Measurements from ENCODE around the gene LRRC55. TPM values are rescaled to one million over a fixed set of nuclear protein-coding genes. Genes with fewer than 3 reads are reported as not detected.

Gene LRRC55
- total RNA-seq, 1 experiment from 2014 or later, result not detected

DNA sequence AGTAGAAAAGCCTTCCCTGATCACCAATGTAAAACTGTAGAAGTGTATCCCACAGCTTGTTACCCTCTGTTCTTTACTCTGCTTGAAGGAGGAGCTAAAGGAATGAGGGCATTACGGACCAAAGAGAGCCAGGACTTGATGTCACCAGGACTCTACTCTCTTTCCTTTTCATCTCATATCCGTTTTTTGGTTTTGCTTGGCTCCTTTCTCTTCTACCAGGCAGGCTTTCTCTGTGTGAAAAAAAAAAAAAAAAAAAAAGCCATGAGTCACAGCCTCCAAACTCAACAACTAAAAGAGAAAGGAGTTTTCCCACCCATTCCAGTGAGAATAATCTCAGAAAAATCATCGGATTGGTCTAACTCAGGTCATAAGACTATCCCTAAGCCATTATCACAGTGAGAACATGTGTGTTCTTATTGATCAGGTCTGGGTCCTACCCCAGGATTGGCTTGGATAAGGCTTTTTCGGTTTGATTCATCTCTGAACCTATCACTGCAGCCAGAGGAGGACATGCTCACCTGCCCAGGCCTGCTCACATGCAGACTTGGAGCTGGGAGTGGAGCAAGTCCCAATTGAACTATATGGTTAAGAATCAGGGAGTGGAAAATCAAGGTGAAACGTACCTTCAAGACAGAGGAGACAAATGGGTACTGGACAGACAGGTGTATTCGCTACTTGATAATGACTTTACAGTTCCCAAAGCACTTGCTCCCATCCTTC, 19.4 kb upstream of the LRRC55 start:
- H3K9me2 ChIP-seq (ENCODE audit: insufficient read depth), result no peaks in the 10 kb centered on the region
- ChIA-PET POLR2A (no interaction called here), CTCF (no interaction called here), RAD21 (ENCODE audit: low non-redundant PET in 1 of 2, low total read pairs in 2 of 2, uncharacterized antibody in 2 of 2, unreplicated experiment in 2 of 2) (no interaction called here)
- H3K4me1 ChIP-seq (ENCODE audit: control insufficient read depth in 1 of 2, insufficient read depth in 2 of 2, low read length in 2 of 2), result no peaks in the 10 kb centered on the region
- H3K27me3 ChIP-seq (ENCODE audit: insufficient read depth, low read length), result peaks cover 41% of the 10 kb centered on the region
- no peak overlapping the region for H3K9ac ChIP-seq (ENCODE audit: low read length)
- no peak overlapping the region for H2AFZ ChIP-seq (ENCODE audit: low read depth, low read length, poor library complexity, severe bottlenecking)
- no peak for ATAC-seq
- DNase-seq (ENCODE audit: low read depth, low spot score), result no peak
- no peak overlapping the region for H3K4me3 ChIP-seq (replicated peaks in 1 of 2; ENCODE audit: low read depth in 1 of 2, low read length in 2 of 2)
- no TSS peak for BruUV-seq (replicated peaks)
- no peaks in the 10 kb centered on the region for H3K9me3 ChIP-seq (ENCODE audit: control insufficient read depth in 1 of 2, insufficient read depth in 1 of 2, low read depth in 1 of 2, low read length in 2 of 2)
- intact Hi-C loops (cut with micrococcal nuclease), result no loop called here
- H3K36me3 ChIP-seq (ENCODE audit: control insufficient read depth in 1 of 2, insufficient read depth in 2 of 2, low read length in 2 of 2), result no peaks in the 10 kb centered on the region
- H3K79me2 ChIP-seq (ENCODE audit: insufficient read depth, low read length), result no peaks in the 10 kb centered on the region
- TF ChIP-seq RAD21 (IDR thresholded peaks at IDR 0.05; ENCODE audit: low read depth), result no peak
- no peak for TF ChIP-seq TCF7L2 (IDR thresholded peaks at IDR 0.05; ENCODE audit: borderline replicate concordance, extremely low read depth, insufficient read depth, insufficient read length)
- no peak for TF ChIP-seq ZNF274 (IDR thresholded peaks at IDR 0.05; ENCODE audit: low read depth, low read length)
- TF ChIP-seq POLR2A (IDR thresholded peaks at IDR 0.05; ENCODE audit: borderline replicate concordance, extremely low read depth, insufficient read depth, insufficient read length), result no peak
- TF ChIP-seq EGR1 (IDR thresholded peaks at IDR 0.05; ENCODE audit: low read depth), result no peak
- no peak for TF ChIP-seq SP1 (IDR thresholded peaks at IDR 0.05; ENCODE audit: low read depth)
- no peak for TF ChIP-seq SRF (IDR thresholded peaks at IDR 0.05; ENCODE audit: low read depth)
- no peak for TF ChIP-seq EZH2phosphoT487 (IDR thresholded peaks at IDR 0.05; ENCODE audit: borderline replicate concordance)
- no peak for TF ChIP-seq EZH2 (IDR thresholded peaks at IDR 0.05)
- no peak for TF ChIP-seq CEBPB (IDR thresholded peaks at IDR 0.05; ENCODE audit: low read depth)
- no peak for TF ChIP-seq MAX (IDR thresholded peaks at IDR 0.05)
- TF ChIP-seq POLR2AphosphoS5 (IDR thresholded peaks at IDR 0.05; ENCODE audit: low read depth, low read length), result no peak
- TF ChIP-seq, protein P1, sequence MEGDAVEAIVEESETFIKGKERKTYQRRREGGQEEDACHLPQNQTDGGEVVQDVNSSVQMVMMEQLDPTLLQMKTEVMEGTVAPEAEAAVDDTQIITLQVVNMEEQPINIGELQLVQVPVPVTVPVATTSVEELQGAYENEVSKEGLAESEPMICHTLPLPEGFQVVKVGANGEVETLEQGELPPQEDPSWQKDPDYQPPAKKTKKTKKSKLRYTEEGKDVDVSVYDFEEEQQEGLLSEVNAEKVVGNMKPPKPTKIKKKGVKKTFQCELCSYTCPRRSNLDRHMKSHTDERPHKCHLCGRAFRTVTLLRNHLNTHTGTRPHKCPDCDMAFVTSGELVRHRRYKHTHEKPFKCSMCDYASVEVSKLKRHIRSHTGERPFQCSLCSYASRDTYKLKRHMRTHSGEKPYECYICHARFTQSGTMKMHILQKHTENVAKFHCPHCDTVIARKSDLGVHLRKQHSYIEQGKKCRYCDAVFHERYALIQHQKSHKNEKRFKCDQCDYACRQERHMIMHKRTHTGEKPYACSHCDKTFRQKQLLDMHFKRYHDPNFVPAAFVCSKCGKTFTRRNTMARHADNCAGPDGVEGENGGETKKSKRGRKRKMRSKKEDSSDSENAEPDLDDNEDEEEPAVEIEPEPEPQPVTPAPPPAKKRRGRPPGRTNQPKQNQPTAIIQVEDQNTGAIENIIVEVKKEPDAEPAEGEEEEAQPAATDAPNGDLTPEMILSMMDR (IDR thresholded peaks at IDR 0.05 in 2 of 3, conservative IDR thresholded peaks at IDR 0.05 in 1 of 3; ENCODE audit: borderline replicate concordance in 1 of 3, insufficient read depth in 1 of 3, low read depth in 2 of 3, low read length in 2 of 3), result no peak
- TF ChIP-seq CBX3 (IDR thresholded peaks at IDR 0.05; ENCODE audit: low read depth), result no peak
- no peak for TF ChIP-seq FOSL1 (IDR thresholded peaks at IDR 0.05; ENCODE audit: low read depth)
- TF ChIP-seq ZBTB33 (IDR thresholded peaks at IDR 0.05; ENCODE audit: extremely low read depth, insufficient replicate concordance, low read length), result no peak
- TF ChIP-seq, protein P2, sequence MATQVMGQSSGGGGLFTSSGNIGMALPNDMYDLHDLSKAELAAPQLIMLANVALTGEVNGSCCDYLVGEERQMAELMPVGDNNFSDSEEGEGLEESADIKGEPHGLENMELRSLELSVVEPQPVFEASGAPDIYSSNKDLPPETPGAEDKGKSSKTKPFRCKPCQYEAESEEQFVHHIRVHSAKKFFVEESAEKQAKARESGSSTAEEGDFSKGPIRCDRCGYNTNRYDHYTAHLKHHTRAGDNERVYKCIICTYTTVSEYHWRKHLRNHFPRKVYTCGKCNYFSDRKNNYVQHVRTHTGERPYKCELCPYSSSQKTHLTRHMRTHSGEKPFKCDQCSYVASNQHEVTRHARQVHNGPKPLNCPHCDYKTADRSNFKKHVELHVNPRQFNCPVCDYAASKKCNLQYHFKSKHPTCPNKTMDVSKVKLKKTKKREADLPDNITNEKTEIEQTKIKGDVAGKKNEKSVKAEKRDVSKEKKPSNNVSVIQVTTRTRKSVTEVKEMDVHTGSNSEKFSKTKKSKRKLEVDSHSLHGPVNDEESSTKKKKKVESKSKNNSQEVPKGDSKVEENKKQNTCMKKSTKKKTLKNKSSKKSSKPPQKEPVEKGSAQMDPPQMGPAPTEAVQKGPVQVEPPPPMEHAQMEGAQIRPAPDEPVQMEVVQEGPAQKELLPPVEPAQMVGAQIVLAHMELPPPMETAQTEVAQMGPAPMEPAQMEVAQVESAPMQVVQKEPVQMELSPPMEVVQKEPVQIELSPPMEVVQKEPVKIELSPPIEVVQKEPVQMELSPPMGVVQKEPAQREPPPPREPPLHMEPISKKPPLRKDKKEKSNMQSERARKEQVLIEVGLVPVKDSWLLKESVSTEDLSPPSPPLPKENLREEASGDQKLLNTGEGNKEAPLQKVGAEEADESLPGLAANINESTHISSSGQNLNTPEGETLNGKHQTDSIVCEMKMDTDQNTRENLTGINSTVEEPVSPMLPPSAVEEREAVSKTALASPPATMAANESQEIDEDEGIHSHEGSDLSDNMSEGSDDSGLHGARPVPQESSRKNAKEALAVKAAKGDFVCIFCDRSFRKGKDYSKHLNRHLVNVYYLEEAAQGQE (IDR thresholded peaks at IDR 0.05; ENCODE audit: low read depth), result no peak
- TF ChIP-seq YY1 (IDR thresholded peaks at IDR 0.05; ENCODE audit: extremely low read depth, insufficient replicate concordance, low read depth, low read length), result no peak
- TF ChIP-seq ATF3 (IDR thresholded peaks at IDR 0.05), result no peak
- TF ChIP-seq ZFX (IDR thresholded peaks at IDR 0.05), result no peak
- no peak overlapping the region for H3K4me2 ChIP-seq (ENCODE audit: low read length)
- H4K20me1 ChIP-seq (ENCODE audit: insufficient read depth), result no peaks in the 10 kb centered on the region
- no peak overlapping the region for H3K27ac ChIP-seq (ENCODE audit: low read depth, low read length)
